IMR-90 (cell line): ENCODE data around the gene GORASP1. TPM values are rescaled to one million over a fixed set of nuclear protein-coding genes. Genes with fewer than 3 reads are reported as not detected.

Experiments
- ATAC-seq: fragments of 200-7000 bp; cut with Tn5 transposase; 2 replicates; pipeline ENCODE4 v1.9.1; 2020; ENCODE audit warnings: low read depth, mild to moderate bottlenecking, moderate library complexity
- BruUV-seq: library from RNA; stranded (reverse); fragments of 400-500 nt; replicated peaks from 2 replicates; lab custom pipeline; 2021; lab: Mats Ljungman, UMichigan
- CTCF ChIA-PET: fragments of 300-600 bp; formaldehyde crosslinking; extraction: SDS; loops from one replicate; lab custom pipeline; 2021; ENCODE audit warnings: antibody characterized with exemption; lab: Yijun Ruan, JAX
- POLR2A ChIA-PET: fragments of 300-600 bp; sonication (Branson Sonifier 250); formaldehyde crosslinking; loops from one replicate; lab custom pipeline; 2022; ENCODE audit warnings: antibody characterized with exemption; ENCODE audit not compliant: unreplicated experiment; lab: Charles Lee
- DNase-seq: peaks from one replicate; pipeline ENCODE4 v3.0.0; 2013
- H2AFZ ChIP-seq: replicated peaks from 2 replicates; pipeline ENCODE3; 2013; ENCODE audit warnings: low read length, mild to moderate bottlenecking; ENCODE audit not compliant: poor library complexity
- H2AK5ac ChIP-seq: 2 replicates; pipeline ENCODE4 v1.6.1; 2013; ENCODE audit warnings: low read depth, low read length, inconsistent platforms
- H2AK9ac ChIP-seq: replicated peaks from 2 replicates; pipeline ENCODE3; 2013; ENCODE audit warnings: mild to moderate bottlenecking, low read depth, low read length, moderate library complexity; ENCODE audit not compliant: poor library complexity
- H2BK120ac ChIP-seq: 2 replicates; pipeline ENCODE4 v1.6.1; 2013; ENCODE audit warnings: low read depth, low read length, inconsistent platforms
- H2BK15ac ChIP-seq: 3 replicates; pipeline ENCODE4 v1.6.1; 2013; ENCODE audit warnings: low read depth, low read length, inconsistent platforms
- H2BK20ac ChIP-seq: 2 replicates; pipeline ENCODE4 v1.6.1; 2013; ENCODE audit warnings: low read depth, mild to moderate bottlenecking, inconsistent platforms, low read length, moderate library complexity
- H2BK5ac ChIP-seq: 2 replicates; pipeline ENCODE4 v1.6.1; 2013; ENCODE audit warnings: mild to moderate bottlenecking, low read depth, low read length, inconsistent platforms; ENCODE audit not compliant: poor library complexity, severe bottlenecking
- H3K14ac ChIP-seq: replicated peaks from 2 replicates; pipeline ENCODE4 v1.6.1; 2013; ENCODE audit warnings: low read depth, low read length, inconsistent platforms
- H3K18ac ChIP-seq: 2 replicates; pipeline ENCODE4 v1.6.1; 2013; ENCODE audit warnings: low read depth, low read length, control low read depth
- H3K23ac ChIP-seq: 2 replicates; pipeline ENCODE4 v1.6.1; 2013; ENCODE audit warnings: low read depth, low read length, inconsistent platforms
- H3K27ac ChIP-seq: 2 replicates; pipeline ENCODE4 v1.5.1; 2013; ENCODE audit warnings: mild to moderate bottlenecking, control low read depth, low read length; ENCODE audit not compliant: insufficient read depth
- H3K27me3 ChIP-seq: 2 replicates; pipeline ENCODE4 v1.6.1; 2013; ENCODE audit warnings: low read length; ENCODE audit not compliant: control insufficient read depth, insufficient read depth
- H3K36me3 ChIP-seq: 2 replicates; pipeline ENCODE4 v1.6.1; 2013; ENCODE audit warnings: low read length, mixed read lengths; ENCODE audit not compliant: control insufficient read depth, insufficient read depth
- H3K4ac ChIP-seq: 2 replicates; pipeline ENCODE4 v1.6.1; 2013; ENCODE audit warnings: low read depth, low read length, inconsistent platforms
- H3K4me1 ChIP-seq: 2 replicates; pipeline ENCODE4 v1.6.1; 2013; ENCODE audit warnings: low read length, mixed read lengths; ENCODE audit not compliant: control insufficient read depth, insufficient read depth
- H3K4me2 ChIP-seq: 2 replicates; pipeline ENCODE4 v1.6.1; 2013; ENCODE audit warnings: low read depth, mild to moderate bottlenecking, control low read depth, low read length, moderate library complexity
- H3K4me3 ChIP-seq: 2 replicates; pipeline ENCODE4 v1.5.1; 2013; ENCODE audit warnings: low read depth, mild to moderate bottlenecking, control low read depth, low read length, moderate library complexity; ENCODE audit not compliant: insufficient read depth
- H3K56ac ChIP-seq: 2 replicates; pipeline ENCODE4 v1.6.1; 2013; ENCODE audit warnings: low read length, inconsistent platforms; ENCODE audit not compliant: insufficient read depth; ENCODE audit errors: extremely low read depth
- H3K79me1 ChIP-seq, 2 experiments: 2 replicates each; pipeline ENCODE4 v1.6.1; 2013; ENCODE audit warnings: low read length in 2 of 2, inconsistent platforms in 1 of 2, low read depth in 1 of 2
- H3K9ac ChIP-seq: 2 replicates; pipeline ENCODE4 v1.6.1; 2013; ENCODE audit warnings: low read depth, low read length, control low read depth
- H3K9me1 ChIP-seq: 2 replicates; pipeline ENCODE4 v1.6.1; 2013; ENCODE audit warnings: low read length, inconsistent platforms; ENCODE audit not compliant: insufficient read depth
- H3K9me3 ChIP-seq: 2 replicates; pipeline ENCODE4 v1.6.1; 2013; ENCODE audit warnings: low read length; ENCODE audit not compliant: control insufficient read depth, insufficient read depth
- H4K20me1 ChIP-seq: 2 replicates; pipeline ENCODE4 v1.6.1; 2013; ENCODE audit warnings: low read length, inconsistent platforms; ENCODE audit not compliant: insufficient read depth
- H4K5ac ChIP-seq: 2 replicates; pipeline ENCODE4 v1.6.1; 2013; ENCODE audit warnings: mild to moderate bottlenecking, low read depth, low read length, control low read depth
- H4K8ac ChIP-seq, 2 experiments: 2 replicates each; pipeline ENCODE4 v1.6.1; 2013; ENCODE audit warnings: low read depth in 2 of 2, low read length in 2 of 2, control low read depth in 1 of 2, inconsistent platforms in 1 of 2
- H4K91ac ChIP-seq: 2 replicates; pipeline ENCODE4 v1.6.1; 2013; ENCODE audit warnings: low read depth, low read length, inconsistent platforms; ENCODE audit not compliant: insufficient read depth
- BHLHE40 ChIP-seq: fragments of 150-350 bp; IDR thresholded peaks from 2 replicates; pipeline ENCODE4 v1.6.1; 2016; ENCODE audit warnings: mild to moderate bottlenecking, low read depth, low read length
- CHD1 ChIP-seq: IDR thresholded peaks from 2 replicates; pipeline ENCODE4 v1.6.1; 2012; ENCODE audit warnings: low read depth, low read length, improper control_type of control experiment
- ELK1 ChIP-seq: fragments of 150-350 bp; IDR thresholded peaks from 2 replicates; pipeline ENCODE4 v1.6.1; 2016; ENCODE audit warnings: low read depth, mild to moderate bottlenecking, low read length, moderate library complexity, borderline replicate concordance
- FOS ChIP-seq: fragments of 150-350 bp; IDR thresholded peaks from 2 replicates; pipeline ENCODE4 v1.6.1; 2016; ENCODE audit warnings: low read depth, low read length
- MAZ ChIP-seq: IDR thresholded peaks from 2 replicates; pipeline ENCODE4 v1.6.1; 2012; ENCODE audit warnings: low read depth, mild to moderate bottlenecking, low read length, improper control_type of control experiment, moderate library complexity, borderline replicate concordance
- MXI1 ChIP-seq: IDR thresholded peaks from 2 replicates; pipeline ENCODE4 v1.6.1; 2012; ENCODE audit warnings: low read depth, mild to moderate bottlenecking, low read length, moderate library complexity, borderline replicate concordance
- NFE2L2 ChIP-seq: fragments of 150-350 bp; IDR thresholded peaks from 2 replicates; pipeline ENCODE4 v1.6.1; 2016; ENCODE audit warnings: low read depth, mild to moderate bottlenecking, low read length
- POLR2A ChIP-seq: IDR thresholded peaks from 2 replicates; pipeline ENCODE4 v1.6.1; 2012; ENCODE audit warnings: mild to moderate bottlenecking, low read depth, low read length
- RCOR1 ChIP-seq: IDR thresholded peaks from 2 replicates; pipeline ENCODE4 v1.6.1; 2012; ENCODE audit warnings: mild to moderate bottlenecking, low read length, improper control_type of control experiment; ENCODE audit not compliant: insufficient replicate concordance
- RFX5 ChIP-seq: IDR thresholded peaks from 2 replicates; pipeline ENCODE4 v1.8.0; 2012; ENCODE audit warnings: low read depth, mild to moderate bottlenecking, low read length, moderate library complexity
- USF2 ChIP-seq: fragments of 150-350 bp; IDR thresholded peaks from 2 replicates; pipeline ENCODE4 v1.6.1; 2017; ENCODE audit warnings: mild to moderate bottlenecking, antibody characterized with exemption, low read length, low read depth
- WGBS, 2 experiments: methylation state at CpG; one replicate each; pipeline versions ENCODE4 v1.1.5 to v1.1.7; 2013; ENCODE audit warnings: missing lambda C conversion rate in 2 of 2; ENCODE audit not compliant: insufficient read length in 1 of 2; ENCODE audit errors: extremely low coverage in 2 of 2; 5-methylcytosine and 5-hydroxymethylcytosine counted together
- dilution Hi-C: fragments of 300-500 bp; cut with HindIII; formaldehyde crosslinking; loops from one replicate; pipeline ENCODE4 v1.14.3; 2018; ENCODE audit warnings: low sequenced_read_pairs; ENCODE audit not compliant: unreplicated experiment
- in situ Hi-C: fragments of 300-500 bp; cut with MboI; formaldehyde crosslinking; loops from 3 replicates; pipeline ENCODE4 v1.14.3; 2019; ENCODE audit warnings: low sequenced_read_pairs, inconsistent platforms, mixed read lengths
- intact Hi-C: fragments of 100-400 bp; cut with micrococcal nuclease; formaldehyde crosslinking; loops from 2 replicates; pipeline ENCODE4 v1.10.0; 2022
- polyA plus RNA-seq, 3 experiments: library from polyadenylated mRNA; depleted of rRNA; stranded (reverse); fragments of >200 nt; gene quantifications; 2 replicates each; pipeline ENCODE4 v1.2.3, GENCODE V29; 2012; ENCODE audit warnings: low replicate concordance in 1 of 3
- total RNA-seq: library from RNA; depleted of rRNA; stranded (reverse); fragments of >200 nt; gene quantifications from 2 replicates; pipeline ENCODE4 v1.2.3, GENCODE V29; 2012

The GORASP1 gene
- total and polyA plus RNA-seq, 2 of the 4 experiments (the other 2 are of a cell fraction), result 35.0 to 56.6 TPM

DNA sequence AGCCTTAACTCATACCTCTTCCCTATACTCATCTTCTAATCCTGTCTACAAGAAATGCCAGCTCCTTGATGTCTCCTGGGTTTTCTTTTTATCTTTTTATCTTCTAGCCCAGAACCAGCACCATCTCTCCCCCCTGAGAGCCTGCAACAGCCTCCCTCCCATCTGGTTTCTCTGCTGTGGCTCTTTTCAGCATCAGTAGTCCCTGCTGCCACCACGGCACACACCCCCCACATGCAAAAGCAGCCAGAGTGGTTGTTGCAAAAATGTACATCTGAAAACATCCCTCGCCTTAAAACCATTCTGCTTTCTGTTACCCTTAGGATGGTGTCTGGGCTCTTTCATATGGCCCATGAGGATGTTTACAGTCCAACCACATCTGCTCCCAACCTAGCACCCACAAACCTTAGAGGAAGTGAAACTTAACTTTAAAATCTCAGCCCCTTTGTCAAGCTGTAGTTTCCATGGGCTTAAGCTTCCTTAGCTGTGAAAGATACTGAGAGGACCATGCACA, 828 bp upstream of the GORASP1 start:
- Histone ChIP-seq H3K18ac (no peak overlapping the region), H2BK20ac (no peak overlapping the region), H2AK5ac (no peak overlapping the region), H4K20me1 (peaks cover 31% of the 10 kb centered on the region), H3K56ac (no peak overlapping the region), H3K27me3 (no peaks in the 10 kb centered on the region), H3K14ac (no peak overlapping the region), H2BK5ac (no peak overlapping the region), H3K23ac (0 out of 2 replicates have a peak overlapping the region, but pooled peaks have one; percentile 17), H3K27ac (no peak overlapping the region), H4K91ac (no peak overlapping the region), H3K4ac (no peak overlapping the region), H4K5ac (no peak overlapping the region), H2AFZ (peak overlapping the region; percentile 99), H3K9me1 (peaks cover 8% of the 10 kb centered on the region), H2AK9ac (no peak overlapping the region), H2BK15ac (no peak overlapping the region), H3K9ac (peak overlapping the region; percentile 67), H4K8ac (0 out of 4 replicates have a peak overlapping the region, but pooled peaks of 1 of the 2 experiments have one; percentile 4), H3K4me3 (peak overlapping the region; percentile 67), H2BK120ac (no peak overlapping the region), H3K79me1 (peaks cover 3 to 38% of the 10 kb centered on the region in 2 experiments; a peak in 3 of 4 replicates), H3K9me3 (no peaks in the 10 kb centered on the region), H3K36me3 (no peaks in the 10 kb centered on the region), H3K4me2 (peak overlapping the region; percentile 69), H3K4me1 (peaks cover 4% of the 10 kb centered on the region; the same call in 1 of the 2 replicates)
- ChIA-PET CTCF (interaction anchor here (1.0 to 1.4 kb wide), 4 partner anchors 16 to 185 kb away, joined by 3 to 6 read pairs (median 4); no protein-coding TSS in a partner anchor), POLR2A (no interaction called here)
- no peak for DNase-seq
- in situ Hi-C loops, result no loop called here
- dilution Hi-C loops, result no loop called here
- ATAC-seq, result no peak
- TF ChIP-seq ELK1 (no peak), MXI1 (no peak), CHD1 (no peak), USF2 (no peak), NFE2L2 (no peak), RCOR1 (no peak), RFX5 (no peak), MAZ (no peak), POLR2A (no peak), BHLHE40 (no peak), FOS (no peak)
- intact Hi-C loops, result loop anchor here (5.0 kb wide), 2 partner anchors 59 to 274 kb away; partner anchors contain the start of gene SLC25A38
- WGBS, 2 experiments, result no CpG with 5 or more reads among the region's 2 CpGs
- no TSS peak for BruUV-seq
